ENCODE results near the gene ARHGEF4. TPM values are rescaled to one million over a fixed set of nuclear protein-coding genes. Genes with fewer than 3 reads are reported as not detected.

Gene ARHGEF4
- total RNA-seq, 1 donor from 2014 or later, result 9.3 TPM

- Histone ChIP-seq H3K36me3 (ENCODE audit: control insufficient read depth, insufficient read depth, low read length) (no peaks in the 10 kb centered on the region), H3K27me3 (ENCODE audit: control insufficient read depth, insufficient read depth, low read length) (no peaks in the 10 kb centered on the region), H3K4me3 (ENCODE audit: low read depth, low read length) (no peak overlapping the region)
- DNase-seq (ENCODE audit: low read depth), result no peak
- TF ChIP-seq CTCF (IDR thresholded peaks at IDR 0.05; ENCODE audit: insufficient read depth, low read length, poor library complexity, severe bottlenecking), result no peak
Observed at GRCh38 chr2:130882111-130882690, 45.5 kb downstream of the ARHGEF4 start.

GRCh38 chr2:130882991-130883390, 46.3 kb downstream of the ARHGEF4 start:
- no peak for TF ChIP-seq CTCF (IDR thresholded peaks at IDR 0.05; ENCODE audit: insufficient read depth, low read length, poor library complexity, severe bottlenecking)
- H3K36me3 ChIP-seq (ENCODE audit: control insufficient read depth, insufficient read depth, low read length), result no peaks in the 10 kb centered on the region
- H3K4me3 ChIP-seq (ENCODE audit: low read depth, low read length), result no peak overlapping the region
- no peak for DNase-seq (ENCODE audit: low read depth)
- H3K27me3 ChIP-seq (ENCODE audit: control insufficient read depth, insufficient read depth, low read length), result no peaks in the 10 kb centered on the region

- Histone ChIP-seq H3K36me3 (ENCODE audit: control insufficient read depth, insufficient read depth, low read length) (no peaks in the 10 kb centered on the region), H3K4me3 (ENCODE audit: low read depth, low read length) (no peak overlapping the region), H3K27me3 (ENCODE audit: control insufficient read depth, insufficient read depth, low read length) (no peaks in the 10 kb centered on the region)
- no peak for DNase-seq (ENCODE audit: low read depth)
- TF ChIP-seq CTCF (IDR thresholded peaks at IDR 0.05; ENCODE audit: insufficient read depth, low read length, poor library complexity, severe bottlenecking), result no peak
Observed at GRCh38 chr2:130883496-130883895, 46.8 kb downstream of the ARHGEF4 start.

GRCh38 chr2:130884013-130884412, 47.3 kb downstream of the ARHGEF4 start:
- Histone ChIP-seq H3K36me3 (ENCODE audit: control insufficient read depth, insufficient read depth, low read length) (no peaks in the 10 kb centered on the region), H3K27me3 (ENCODE audit: control insufficient read depth, insufficient read depth, low read length) (no peaks in the 10 kb centered on the region), H3K4me3 (ENCODE audit: low read depth, low read length) (no peak overlapping the region)
- TF ChIP-seq CTCF (IDR thresholded peaks at IDR 0.05; ENCODE audit: insufficient read depth, low read length, poor library complexity, severe bottlenecking), result no peak
- no peak for DNase-seq (ENCODE audit: low read depth)

- TF ChIP-seq CTCF (IDR thresholded peaks at IDR 0.05; ENCODE audit: insufficient read depth, low read length, poor library complexity, severe bottlenecking), result no peak
- no peaks in the 10 kb centered on the region for H3K27me3 ChIP-seq (ENCODE audit: control insufficient read depth, insufficient read depth, low read length)
- H3K36me3 ChIP-seq (ENCODE audit: control insufficient read depth, insufficient read depth, low read length), result no peaks in the 10 kb centered on the region
- H3K4me3 ChIP-seq (ENCODE audit: low read depth, low read length), result no peak overlapping the region
- DNase-seq (ENCODE audit: low read depth), result no peak
Observed at GRCh38 chr2:130884503-130884902, 47.8 kb downstream of the ARHGEF4 start.

GRCh38 chr2:130887643-130888042, 50.9 kb downstream of the ARHGEF4 start:
- H3K4me3 ChIP-seq (ENCODE audit: low read depth, low read length), result no peak overlapping the region
- no peaks in the 10 kb centered on the region for H3K27me3 ChIP-seq (ENCODE audit: control insufficient read depth, insufficient read depth, low read length)
- no peak for DNase-seq (ENCODE audit: low read depth)
- no peaks in the 10 kb centered on the region for H3K36me3 ChIP-seq (ENCODE audit: control insufficient read depth, insufficient read depth, low read length)
- TF ChIP-seq CTCF (IDR thresholded peaks at IDR 0.05; ENCODE audit: insufficient read depth, low read length, poor library complexity, severe bottlenecking), result no peak
